IMR-90 (cell line): ENCODE results near the gene TGM2. TPM values are rescaled to one million over a fixed set of nuclear protein-coding genes. Genes with fewer than 3 reads are reported as not detected.

Source experiments
- ATAC-seq: fragments of 200-7000 bp; cut with Tn5 transposase; 2 replicates; pipeline ENCODE4 v1.9.1; 2020; ENCODE audit warnings: low read depth, mild to moderate bottlenecking, moderate library complexity
- BruUV-seq: library from RNA; stranded (reverse); fragments of 400-500 nt; replicated peaks from 2 replicates; lab custom pipeline; 2021; lab: Mats Ljungman, UMichigan
- CTCF ChIA-PET: fragments of 300-600 bp; formaldehyde crosslinking; extraction: SDS; loops from one replicate; lab custom pipeline; 2021; ENCODE audit warnings: antibody characterized with exemption; lab: Yijun Ruan, JAX
- POLR2A ChIA-PET: fragments of 300-600 bp; sonication (Branson Sonifier 250); formaldehyde crosslinking; loops from one replicate; lab custom pipeline; 2022; ENCODE audit warnings: antibody characterized with exemption; ENCODE audit not compliant: unreplicated experiment; lab: Charles Lee
- DNase-seq: peaks from one replicate; pipeline ENCODE4 v3.0.0; 2013
- H2AFZ ChIP-seq: replicated peaks from 2 replicates; pipeline ENCODE3; 2013; ENCODE audit warnings: low read length, mild to moderate bottlenecking; ENCODE audit not compliant: poor library complexity
- H2AK5ac ChIP-seq: 2 replicates; pipeline ENCODE4 v1.6.1; 2013; ENCODE audit warnings: low read depth, low read length, inconsistent platforms
- H2AK9ac ChIP-seq: replicated peaks from 2 replicates; pipeline ENCODE3; 2013; ENCODE audit warnings: mild to moderate bottlenecking, low read depth, low read length, moderate library complexity; ENCODE audit not compliant: poor library complexity
- H2BK120ac ChIP-seq: 2 replicates; pipeline ENCODE4 v1.6.1; 2013; ENCODE audit warnings: low read depth, low read length, inconsistent platforms
- H2BK15ac ChIP-seq: 3 replicates; pipeline ENCODE4 v1.6.1; 2013; ENCODE audit warnings: low read depth, low read length, inconsistent platforms
- H2BK20ac ChIP-seq: 2 replicates; pipeline ENCODE4 v1.6.1; 2013; ENCODE audit warnings: low read depth, mild to moderate bottlenecking, inconsistent platforms, low read length, moderate library complexity
- H2BK5ac ChIP-seq: 2 replicates; pipeline ENCODE4 v1.6.1; 2013; ENCODE audit warnings: mild to moderate bottlenecking, low read depth, low read length, inconsistent platforms; ENCODE audit not compliant: poor library complexity, severe bottlenecking
- H3K14ac ChIP-seq: replicated peaks from 2 replicates; pipeline ENCODE4 v1.6.1; 2013; ENCODE audit warnings: low read depth, low read length, inconsistent platforms
- H3K18ac ChIP-seq: 2 replicates; pipeline ENCODE4 v1.6.1; 2013; ENCODE audit warnings: low read depth, low read length, control low read depth
- H3K23ac ChIP-seq: 2 replicates; pipeline ENCODE4 v1.6.1; 2013; ENCODE audit warnings: low read depth, low read length, inconsistent platforms
- H3K27ac ChIP-seq: 2 replicates; pipeline ENCODE4 v1.5.1; 2013; ENCODE audit warnings: mild to moderate bottlenecking, control low read depth, low read length; ENCODE audit not compliant: insufficient read depth
- H3K27me3 ChIP-seq: 2 replicates; pipeline ENCODE4 v1.6.1; 2013; ENCODE audit warnings: low read length; ENCODE audit not compliant: control insufficient read depth, insufficient read depth
- H3K36me3 ChIP-seq: 2 replicates; pipeline ENCODE4 v1.6.1; 2013; ENCODE audit warnings: low read length, mixed read lengths; ENCODE audit not compliant: control insufficient read depth, insufficient read depth
- H3K4ac ChIP-seq: 2 replicates; pipeline ENCODE4 v1.6.1; 2013; ENCODE audit warnings: low read depth, low read length, inconsistent platforms
- H3K4me1 ChIP-seq: 2 replicates; pipeline ENCODE4 v1.6.1; 2013; ENCODE audit warnings: low read length, mixed read lengths; ENCODE audit not compliant: control insufficient read depth, insufficient read depth
- H3K4me2 ChIP-seq: 2 replicates; pipeline ENCODE4 v1.6.1; 2013; ENCODE audit warnings: low read depth, mild to moderate bottlenecking, control low read depth, low read length, moderate library complexity
- H3K4me3 ChIP-seq: 2 replicates; pipeline ENCODE4 v1.5.1; 2013; ENCODE audit warnings: low read depth, mild to moderate bottlenecking, control low read depth, low read length, moderate library complexity; ENCODE audit not compliant: insufficient read depth
- H3K56ac ChIP-seq: 2 replicates; pipeline ENCODE4 v1.6.1; 2013; ENCODE audit warnings: low read length, inconsistent platforms; ENCODE audit not compliant: insufficient read depth; ENCODE audit errors: extremely low read depth
- H3K79me1 ChIP-seq, 2 experiments: 2 replicates each; pipeline ENCODE4 v1.6.1; 2013; ENCODE audit warnings: low read length in 2 of 2, inconsistent platforms in 1 of 2, low read depth in 1 of 2
- H3K9ac ChIP-seq: 2 replicates; pipeline ENCODE4 v1.6.1; 2013; ENCODE audit warnings: low read depth, low read length, control low read depth
- H3K9me1 ChIP-seq: 2 replicates; pipeline ENCODE4 v1.6.1; 2013; ENCODE audit warnings: low read length, inconsistent platforms; ENCODE audit not compliant: insufficient read depth
- H3K9me3 ChIP-seq: 2 replicates; pipeline ENCODE4 v1.6.1; 2013; ENCODE audit warnings: low read length; ENCODE audit not compliant: control insufficient read depth, insufficient read depth
- H4K20me1 ChIP-seq: 2 replicates; pipeline ENCODE4 v1.6.1; 2013; ENCODE audit warnings: low read length, inconsistent platforms; ENCODE audit not compliant: insufficient read depth
- H4K5ac ChIP-seq: 2 replicates; pipeline ENCODE4 v1.6.1; 2013; ENCODE audit warnings: mild to moderate bottlenecking, low read depth, low read length, control low read depth
- H4K8ac ChIP-seq, 2 experiments: 2 replicates each; pipeline ENCODE4 v1.6.1; 2013; ENCODE audit warnings: low read depth in 2 of 2, low read length in 2 of 2, control low read depth in 1 of 2, inconsistent platforms in 1 of 2
- H4K91ac ChIP-seq: 2 replicates; pipeline ENCODE4 v1.6.1; 2013; ENCODE audit warnings: low read depth, low read length, inconsistent platforms; ENCODE audit not compliant: insufficient read depth
- BHLHE40 ChIP-seq: fragments of 150-350 bp; IDR thresholded peaks from 2 replicates; pipeline ENCODE4 v1.6.1; 2016; ENCODE audit warnings: mild to moderate bottlenecking, low read depth, low read length
- CEBPB ChIP-seq: IDR thresholded peaks from 2 replicates; pipeline ENCODE4 v1.6.1; 2012; ENCODE audit warnings: low read depth, low read length, improper control_type of control experiment
- CHD1 ChIP-seq: IDR thresholded peaks from 2 replicates; pipeline ENCODE4 v1.6.1; 2012; ENCODE audit warnings: low read depth, low read length, improper control_type of control experiment
- FOS ChIP-seq: fragments of 150-350 bp; IDR thresholded peaks from 2 replicates; pipeline ENCODE4 v1.6.1; 2016; ENCODE audit warnings: low read depth, low read length
- MAFK ChIP-seq: IDR thresholded peaks from 2 replicates; pipeline ENCODE4 v1.6.1; 2012; ENCODE audit warnings: low read depth, low read length, improper control_type of control experiment
- MAZ ChIP-seq: IDR thresholded peaks from 2 replicates; pipeline ENCODE4 v1.6.1; 2012; ENCODE audit warnings: low read depth, mild to moderate bottlenecking, low read length, improper control_type of control experiment, moderate library complexity, borderline replicate concordance
- MXI1 ChIP-seq: IDR thresholded peaks from 2 replicates; pipeline ENCODE4 v1.6.1; 2012; ENCODE audit warnings: low read depth, mild to moderate bottlenecking, low read length, moderate library complexity, borderline replicate concordance
- NFE2L2 ChIP-seq: fragments of 150-350 bp; IDR thresholded peaks from 2 replicates; pipeline ENCODE4 v1.6.1; 2016; ENCODE audit warnings: low read depth, mild to moderate bottlenecking, low read length
- POLR2A ChIP-seq: IDR thresholded peaks from 2 replicates; pipeline ENCODE4 v1.6.1; 2012; ENCODE audit warnings: mild to moderate bottlenecking, low read depth, low read length
- RAD21 ChIP-seq: IDR thresholded peaks from 2 replicates; pipeline ENCODE4 v1.6.1; 2012; ENCODE audit warnings: low read length, improper control_type of control experiment
- RCOR1 ChIP-seq: IDR thresholded peaks from 2 replicates; pipeline ENCODE4 v1.6.1; 2012; ENCODE audit warnings: mild to moderate bottlenecking, low read length, improper control_type of control experiment; ENCODE audit not compliant: insufficient replicate concordance
- RFX5 ChIP-seq: IDR thresholded peaks from 2 replicates; pipeline ENCODE4 v1.8.0; 2012; ENCODE audit warnings: low read depth, mild to moderate bottlenecking, low read length, moderate library complexity
- SMC3 ChIP-seq: fragments of 150-350 bp; IDR thresholded peaks from 2 replicates; pipeline ENCODE4 v1.6.1; 2016; ENCODE audit warnings: low read depth, mild to moderate bottlenecking, antibody characterized with exemption, low read length, moderate library complexity
- WGBS, 2 experiments: methylation state at CpG; one replicate each; pipeline versions ENCODE4 v1.1.5 to v1.1.7; 2013; ENCODE audit warnings: missing lambda C conversion rate in 2 of 2; ENCODE audit not compliant: insufficient read length in 1 of 2; ENCODE audit errors: extremely low coverage in 2 of 2; 5-methylcytosine and 5-hydroxymethylcytosine counted together
- dilution Hi-C: fragments of 300-500 bp; cut with HindIII; formaldehyde crosslinking; loops from one replicate; pipeline ENCODE4 v1.14.3; 2018; ENCODE audit warnings: low sequenced_read_pairs; ENCODE audit not compliant: unreplicated experiment
- in situ Hi-C: fragments of 300-500 bp; cut with MboI; formaldehyde crosslinking; loops from 3 replicates; pipeline ENCODE4 v1.14.3; 2019; ENCODE audit warnings: low sequenced_read_pairs, inconsistent platforms, mixed read lengths
- intact Hi-C: fragments of 100-400 bp; cut with micrococcal nuclease; formaldehyde crosslinking; loops from 2 replicates; pipeline ENCODE4 v1.10.0; 2022
- polyA plus RNA-seq, 3 experiments: library from polyadenylated mRNA; depleted of rRNA; stranded (reverse); fragments of >200 nt; gene quantifications; 2 replicates each; pipeline ENCODE4 v1.2.3, GENCODE V29; 2012; ENCODE audit warnings: low replicate concordance in 1 of 3
- total RNA-seq: library from RNA; depleted of rRNA; stranded (reverse); fragments of >200 nt; gene quantifications from 2 replicates; pipeline ENCODE4 v1.2.3, GENCODE V29; 2012
- TF ChIP-seq, protein P1 (sequence below): conservative IDR thresholded peaks from 2 replicates; pipeline ENCODE4 v1.5.1; 2012; ENCODE audit warnings: mild to moderate bottlenecking, low read depth, low read length, improper control_type of control experiment
- TF ChIP-seq, protein P2 (sequence below): fragments of 150-350 bp; IDR thresholded peaks from 2 replicates; pipeline ENCODE4 v1.6.1; 2017; ENCODE audit warnings: mild to moderate bottlenecking, antibody characterized with exemption, low read length, low read depth
- TF ChIP-seq, protein P3 (sequence below): fragments of 150-350 bp; IDR thresholded peaks from 2 replicates; pipeline ENCODE4 v1.6.1; 2016; ENCODE audit warnings: low read depth, mild to moderate bottlenecking, low read length, moderate library complexity, borderline replicate concordance

Gene TGM2
- total and polyA plus RNA-seq, 2 of the 4 experiments (the other 2 are of a cell fraction) = 239 to 268 TPM

DNA sequence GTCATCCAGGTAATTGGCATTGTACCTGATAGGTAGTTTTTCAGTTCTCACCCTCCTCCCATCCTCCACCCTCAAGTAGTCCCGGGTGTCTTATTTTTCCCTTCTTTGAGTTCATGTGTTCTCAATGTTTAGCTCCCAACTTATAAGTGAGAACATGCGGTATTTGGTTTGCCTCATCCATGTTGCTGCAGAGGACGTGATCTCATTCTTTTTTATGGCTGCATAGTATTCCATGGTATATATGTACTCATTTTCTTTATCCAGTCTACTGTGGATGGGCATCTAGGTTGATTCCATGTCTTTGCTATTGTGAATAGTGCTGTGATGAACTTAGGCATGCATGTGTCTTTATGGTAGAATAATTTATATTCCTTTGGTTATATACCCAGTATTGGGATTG lies 85.7 kb downstream of the TGM2 start:
- Histone ChIP-seq H3K79me1 (peaks cover 33 to 60% of the 10 kb centered on the region in 2 experiments), H3K23ac (no peak overlapping the region), H2AFZ (no peak overlapping the region), H3K9ac (no peak overlapping the region), H3K18ac (no peak overlapping the region), H4K20me1 (no peaks in the 10 kb centered on the region), H2AK9ac (no peak overlapping the region), H3K36me3 (peaks cover 10% of the 10 kb centered on the region), H3K27me3 (no peaks in the 10 kb centered on the region), H3K9me3 (peaks cover 2% of the 10 kb centered on the region; the same call in 1 of the 2 replicates), H3K56ac (no peak overlapping the region), H4K91ac (no peak overlapping the region), H3K14ac (no peak overlapping the region), H3K4me3 (no peak overlapping the region), H4K8ac (no peak overlapping the region), H3K4ac (no peak overlapping the region), H2BK120ac (no peak overlapping the region), H4K5ac (no peak overlapping the region), H3K4me1 (peaks cover 21% of the 10 kb centered on the region), H3K27ac (no peak overlapping the region), H2BK20ac (no peak overlapping the region), H2BK5ac (no peak overlapping the region), H2AK5ac (no peak overlapping the region), H2BK15ac (peak overlapping the region; percentile 41; the same call in 1 of the 3 replicates), H3K9me1 (peaks cover 23% of the 10 kb centered on the region), H3K4me2 (no peak overlapping the region)
- TF ChIP-seq NFE2L2 (no peak), RAD21 (no peak), MAFK (no peak), POLR2A (no peak), SMC3 (no peak), RCOR1 (no peak), RFX5 (no peak), FOS (no peak), CHD1 (no peak), BHLHE40 (no peak), CEBPB (no peak), MAZ (no peak), MXI1 (no peak)
- TF ChIP-seq, protein P1, sequence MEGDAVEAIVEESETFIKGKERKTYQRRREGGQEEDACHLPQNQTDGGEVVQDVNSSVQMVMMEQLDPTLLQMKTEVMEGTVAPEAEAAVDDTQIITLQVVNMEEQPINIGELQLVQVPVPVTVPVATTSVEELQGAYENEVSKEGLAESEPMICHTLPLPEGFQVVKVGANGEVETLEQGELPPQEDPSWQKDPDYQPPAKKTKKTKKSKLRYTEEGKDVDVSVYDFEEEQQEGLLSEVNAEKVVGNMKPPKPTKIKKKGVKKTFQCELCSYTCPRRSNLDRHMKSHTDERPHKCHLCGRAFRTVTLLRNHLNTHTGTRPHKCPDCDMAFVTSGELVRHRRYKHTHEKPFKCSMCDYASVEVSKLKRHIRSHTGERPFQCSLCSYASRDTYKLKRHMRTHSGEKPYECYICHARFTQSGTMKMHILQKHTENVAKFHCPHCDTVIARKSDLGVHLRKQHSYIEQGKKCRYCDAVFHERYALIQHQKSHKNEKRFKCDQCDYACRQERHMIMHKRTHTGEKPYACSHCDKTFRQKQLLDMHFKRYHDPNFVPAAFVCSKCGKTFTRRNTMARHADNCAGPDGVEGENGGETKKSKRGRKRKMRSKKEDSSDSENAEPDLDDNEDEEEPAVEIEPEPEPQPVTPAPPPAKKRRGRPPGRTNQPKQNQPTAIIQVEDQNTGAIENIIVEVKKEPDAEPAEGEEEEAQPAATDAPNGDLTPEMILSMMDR = no peak
- TF ChIP-seq, protein P2, sequence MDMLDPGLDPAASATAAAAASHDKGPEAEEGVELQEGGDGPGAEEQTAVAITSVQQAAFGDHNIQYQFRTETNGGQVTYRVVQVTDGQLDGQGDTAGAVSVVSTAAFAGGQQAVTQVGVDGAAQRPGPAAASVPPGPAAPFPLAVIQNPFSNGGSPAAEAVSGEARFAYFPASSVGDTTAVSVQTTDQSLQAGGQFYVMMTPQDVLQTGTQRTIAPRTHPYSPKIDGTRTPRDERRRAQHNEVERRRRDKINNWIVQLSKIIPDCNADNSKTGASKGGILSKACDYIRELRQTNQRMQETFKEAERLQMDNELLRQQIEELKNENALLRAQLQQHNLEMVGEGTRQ = no peak
- TF ChIP-seq, protein P3, sequence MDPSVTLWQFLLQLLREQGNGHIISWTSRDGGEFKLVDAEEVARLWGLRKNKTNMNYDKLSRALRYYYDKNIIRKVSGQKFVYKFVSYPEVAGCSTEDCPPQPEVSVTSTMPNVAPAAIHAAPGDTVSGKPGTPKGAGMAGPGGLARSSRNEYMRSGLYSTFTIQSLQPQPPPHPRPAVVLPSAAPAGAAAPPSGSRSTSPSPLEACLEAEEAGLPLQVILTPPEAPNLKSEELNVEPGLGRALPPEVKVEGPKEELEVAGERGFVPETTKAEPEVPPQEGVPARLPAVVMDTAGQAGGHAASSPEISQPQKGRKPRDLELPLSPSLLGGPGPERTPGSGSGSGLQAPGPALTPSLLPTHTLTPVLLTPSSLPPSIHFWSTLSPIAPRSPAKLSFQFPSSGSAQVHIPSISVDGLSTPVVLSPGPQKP = no peak
- POLR2A ChIA-PET = no interaction called here
- no CpG with 5 or more reads among the region's 3 CpGs for WGBS, 2 experiments
- DNase-seq = no peak
- intact Hi-C loops = no loop called here
- in situ Hi-C loops = loop anchor here (5.0 kb wide), 1 partner anchor 88 kb away; the partner anchor contains the start of gene TGM2
- dilution Hi-C loops = no loop called here
- CTCF ChIA-PET = no interaction called here
- no TSS peak for BruUV-seq
- no peak for ATAC-seq
